ENCODE data around the gene OVOL3. TPM values are rescaled to one million over a fixed set of nuclear protein-coding genes. Genes with fewer than 3 reads are reported as not detected.
"Not testable (repeated sequence)": the region's sequence is repeated elsewhere in the genome, so short reads cannot be mapped to it uniquely, and the experiment has no call there.

OVOL3 gene
- total RNA-seq, 4 donors from 2014 or later = not detected

DNA sequence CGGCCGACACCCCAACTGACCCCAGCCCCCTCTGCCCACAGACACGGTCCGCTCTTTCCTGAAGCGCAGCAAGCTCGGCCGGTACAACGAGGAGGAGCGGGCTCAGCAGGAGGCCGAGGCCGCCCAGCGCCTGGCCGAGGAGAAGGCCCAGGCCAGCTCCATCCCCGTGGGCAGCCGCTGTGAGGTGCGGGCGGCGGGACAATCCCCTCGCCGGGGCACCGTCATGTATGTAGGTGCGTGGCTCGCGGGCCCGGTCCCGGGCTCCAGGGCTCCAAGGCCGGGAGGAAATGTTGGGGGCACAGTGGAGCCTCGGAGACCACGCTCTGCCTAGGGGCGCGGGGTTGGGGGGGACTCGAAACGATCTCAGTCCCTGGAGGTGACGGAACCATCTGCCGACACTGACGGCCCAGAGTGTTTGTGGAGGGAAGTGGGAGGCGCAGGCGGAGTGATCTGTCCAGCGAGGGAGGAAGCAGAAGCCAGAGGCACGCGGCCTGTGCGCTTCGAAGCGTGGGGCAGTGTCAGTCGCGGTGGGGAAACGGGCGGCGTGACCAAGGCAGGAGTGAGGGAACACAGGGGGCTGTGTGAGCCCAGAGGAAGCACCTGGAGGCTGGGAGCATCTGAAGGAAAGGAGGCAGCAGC, 10.7 kb downstream of the OVOL3 start:
- H3K4me3 ChIP-seq = no peak overlapping the region
- H3K27ac ChIP-seq = no peak overlapping the region
- WGBS, 2 donors = 33 to 85% methylated on average over 3 to 19 of the region's 49 CpGs
- DNase-seq = no peak
- H3K27me3 ChIP-seq = no peaks in the 10 kb centered on the region
- intact Hi-C loops (cut with DNase I) = loop anchor here (5.0 kb wide), 1 partner anchor 51 kb away; no protein-coding TSS in a partner anchor
- H3K4me1 ChIP-seq = peaks cover 0 to 11% (median 7%) of the 10 kb centered on the region in 3 donors
- peaks cover 4 to 96% (median 54%) of the 10 kb centered on the region in 3 donors for H3K36me3 ChIP-seq
- H3K9me3 ChIP-seq = no peaks in the 10 kb centered on the region
- TF ChIP-seq, protein P1, sequence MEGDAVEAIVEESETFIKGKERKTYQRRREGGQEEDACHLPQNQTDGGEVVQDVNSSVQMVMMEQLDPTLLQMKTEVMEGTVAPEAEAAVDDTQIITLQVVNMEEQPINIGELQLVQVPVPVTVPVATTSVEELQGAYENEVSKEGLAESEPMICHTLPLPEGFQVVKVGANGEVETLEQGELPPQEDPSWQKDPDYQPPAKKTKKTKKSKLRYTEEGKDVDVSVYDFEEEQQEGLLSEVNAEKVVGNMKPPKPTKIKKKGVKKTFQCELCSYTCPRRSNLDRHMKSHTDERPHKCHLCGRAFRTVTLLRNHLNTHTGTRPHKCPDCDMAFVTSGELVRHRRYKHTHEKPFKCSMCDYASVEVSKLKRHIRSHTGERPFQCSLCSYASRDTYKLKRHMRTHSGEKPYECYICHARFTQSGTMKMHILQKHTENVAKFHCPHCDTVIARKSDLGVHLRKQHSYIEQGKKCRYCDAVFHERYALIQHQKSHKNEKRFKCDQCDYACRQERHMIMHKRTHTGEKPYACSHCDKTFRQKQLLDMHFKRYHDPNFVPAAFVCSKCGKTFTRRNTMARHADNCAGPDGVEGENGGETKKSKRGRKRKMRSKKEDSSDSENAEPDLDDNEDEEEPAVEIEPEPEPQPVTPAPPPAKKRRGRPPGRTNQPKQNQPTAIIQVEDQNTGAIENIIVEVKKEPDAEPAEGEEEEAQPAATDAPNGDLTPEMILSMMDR (IDR thresholded peaks at IDR 0.05) = no peak
- TF ChIP-seq POLR2A (IDR thresholded peaks at IDR 0.05) = no peak

DNA sequence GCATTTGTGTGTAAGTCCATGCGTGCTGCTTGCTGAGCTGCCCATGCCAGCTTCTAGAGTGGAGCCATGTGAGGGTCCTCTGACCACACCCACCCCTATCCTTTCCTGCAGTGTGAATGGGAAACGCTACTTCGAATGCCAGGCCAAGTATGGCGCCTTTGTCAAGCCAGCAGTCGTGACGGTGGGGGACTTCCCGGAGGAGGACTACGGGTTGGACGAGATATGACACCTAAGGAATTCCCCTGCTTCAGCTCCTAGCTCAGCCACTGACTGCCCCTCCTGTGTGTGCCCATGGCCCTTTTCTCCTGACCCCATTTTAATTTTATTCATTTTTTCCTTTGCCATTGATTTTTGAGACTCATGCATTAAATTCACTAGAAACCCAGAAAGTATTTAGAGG, 14.6 kb downstream of the OVOL3 start:
- Histone ChIP-seq H3K4me1 (peaks cover 9 to 24% (median 13%) of the 10 kb centered on the region in 3 donors), H3K9me3 (no peaks in the 10 kb centered on the region), H3K36me3 (peaks cover 0 to 57% (median 42%) of the 10 kb centered on the region in 3 donors), H3K4me3 (no peak overlapping the region), H3K27me3 (no peaks in the 10 kb centered on the region), H3K27ac (no peak overlapping the region)
- DNase-seq = no peak
- intact Hi-C loops (cut with DNase I) = no loop called here
- 75 to 100% methylated on average over 1 to 4 of the region's 9 CpGs for WGBS, 2 donors
- TF ChIP-seq, protein P1 (IDR thresholded peaks at IDR 0.05) = no peak
- TF ChIP-seq POLR2A (IDR thresholded peaks at IDR 0.05) = no peak

DNA sequence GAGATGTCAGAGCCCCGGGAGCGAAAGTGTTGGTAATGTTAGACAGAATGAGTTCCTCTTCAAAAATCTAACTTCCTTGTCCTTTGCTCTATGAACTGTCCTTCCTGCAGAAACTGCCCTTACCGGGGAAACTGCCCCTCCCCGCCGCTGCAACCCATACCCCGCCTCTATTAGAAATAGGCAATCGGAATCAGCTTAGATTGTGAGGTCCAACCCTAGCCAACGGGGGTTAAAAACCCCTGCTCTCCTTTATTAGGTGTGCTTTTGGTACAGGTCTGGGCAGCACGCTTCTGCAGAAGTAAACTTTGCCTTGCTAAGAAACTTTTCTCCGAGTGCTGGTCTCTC, 17.4 kb downstream of the OVOL3 start:
- 4 to 8% methylated on average over 9 to 10 of the region's 10 CpGs for WGBS, 2 donors
- H3K4me3 ChIP-seq = peak overlapping the region; percentile 21 to 65 (median 48)
- H3K4me1 ChIP-seq = peaks cover 25 to 52% (median 29%) of the 10 kb centered on the region in 3 donors
- intact Hi-C loops (cut with DNase I) = no loop called here
- H3K9me3 ChIP-seq = no peaks in the 10 kb centered on the region
- no peaks in the 10 kb centered on the region for H3K27me3 ChIP-seq
- TF ChIP-seq POLR2A (IDR thresholded peaks at IDR 0.05) = no peak
- TF ChIP-seq, protein P1 (IDR thresholded peaks at IDR 0.05) = no peak
- peaks cover 0 to 29% (median 21%) of the 10 kb centered on the region in 3 donors for H3K36me3 ChIP-seq
- H3K27ac ChIP-seq = peak overlapping the region; percentile 89 to 94 (median 90)
- no peak for DNase-seq

DNA sequence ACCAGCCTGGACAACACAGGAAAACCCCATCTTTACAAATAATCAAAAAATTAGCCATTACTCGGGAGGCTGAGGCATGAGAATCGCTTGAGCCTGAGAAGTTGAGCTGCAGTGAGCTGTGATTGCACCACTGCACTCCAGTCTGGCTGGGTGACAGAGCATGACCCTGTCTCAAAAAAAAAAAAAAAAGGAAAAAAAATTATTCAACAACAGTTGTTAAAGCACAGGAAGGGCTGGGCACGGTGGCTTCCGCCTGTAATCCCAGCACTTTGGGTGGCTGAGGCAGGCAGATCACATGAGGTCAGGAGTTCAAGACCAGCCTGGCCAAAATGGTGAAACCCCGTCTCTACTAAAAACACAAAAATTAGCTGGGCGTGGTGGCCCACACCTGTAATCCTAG, 20.3 kb downstream of the OVOL3 start:
- DNase-seq; H3K9me3 ChIP-seq; H3K27me3 ChIP-seq; H3K36me3 ChIP-seq; H3K4me3 ChIP-seq; intact Hi-C loops (cut with DNase I): not testable (repeated sequence)
- 25 to 36% methylated on average over 6 of the region's 6 CpGs for WGBS, 2 donors
- Histone ChIP-seq H3K27ac (peak overlapping the region; percentile 59 to 99 (median 81)), H3K4me1 (peaks cover 25 to 75% (median 33%) of the 10 kb centered on the region in 3 donors)

DNA sequence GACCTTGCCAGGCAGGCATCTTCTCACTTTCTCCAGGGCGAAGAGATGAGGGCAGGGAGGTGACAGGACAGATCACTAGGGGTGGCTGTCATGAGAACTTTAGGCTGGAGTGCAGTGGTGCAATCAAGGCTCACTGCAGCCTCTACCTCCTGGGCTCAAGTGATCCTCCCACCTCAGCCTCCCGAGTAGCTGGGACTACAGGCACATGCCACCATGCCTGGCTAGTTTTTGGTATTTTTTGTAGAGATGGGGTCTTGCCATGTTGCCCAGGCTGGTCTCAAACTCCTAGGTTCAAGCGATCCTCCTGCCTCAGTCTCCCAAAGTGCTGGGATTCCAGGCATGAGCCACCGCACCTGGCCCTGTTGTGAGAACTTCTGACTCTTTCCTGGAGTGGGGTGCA, 23.9 kb downstream of the OVOL3 start:
- H3K9me3 ChIP-seq; H3K27me3 ChIP-seq; DNase-seq; H3K4me3 ChIP-seq; H3K36me3 ChIP-seq; intact Hi-C loops (cut with DNase I): not testable (repeated sequence)
- WGBS, 2 donors = 100% methylated on average over 3 of the region's 4 CpGs; no CpG with 5 or more reads in 1 of the 2 donors
- peaks cover 26 to 85% (median 45%) of the 10 kb centered on the region in 3 donors for H3K4me1 ChIP-seq
- peak overlapping the region in 3 of 4 donors; percentile 92 to 99 (median 99) for H3K27ac ChIP-seq

DNA sequence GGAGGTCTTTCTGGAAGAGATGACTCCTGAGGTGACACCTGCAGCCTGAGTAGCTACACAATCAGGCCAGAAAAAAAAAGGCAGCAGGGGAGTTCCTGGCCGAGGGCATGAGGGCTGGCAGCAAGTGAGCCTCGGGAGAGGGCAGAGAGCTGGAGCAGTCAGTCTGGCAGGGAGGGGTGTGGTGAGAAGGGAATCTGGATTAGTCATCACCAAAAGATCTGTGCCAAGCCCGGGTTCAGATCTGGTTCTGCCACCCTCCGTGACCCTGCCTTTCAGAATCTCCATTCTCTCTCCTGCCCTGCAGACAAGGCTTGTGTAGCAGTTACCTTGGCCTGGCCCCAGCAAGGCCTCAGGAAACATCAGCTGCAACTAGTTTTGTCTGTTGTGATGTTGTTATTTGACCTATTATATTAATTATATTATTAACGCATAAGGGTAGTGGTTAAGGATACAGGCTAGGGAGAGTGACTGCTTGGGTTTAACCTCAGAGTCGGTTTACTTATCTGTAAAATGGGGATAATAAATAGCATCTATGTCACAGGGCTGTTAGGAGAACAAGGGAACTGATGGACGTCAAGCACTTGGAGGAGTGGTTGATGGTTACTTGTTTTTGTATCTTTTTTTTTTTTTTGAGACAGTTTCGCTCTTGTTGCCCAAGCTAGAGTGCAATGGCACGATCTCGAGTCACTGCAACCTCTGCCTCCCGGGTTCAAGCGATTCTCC, 26.2 kb downstream of the OVOL3 start:
- 36 to 49% methylated on average over 10 to 12 of the region's 12 CpGs for whole genome bisulfite sequencing, 2 donors
- DNase-seq = no peak
- Histone ChIP-seq H3K36me3 (peaks cover under 1 to 7% (median 1%) of the 10 kb centered on the region in 3 donors), H3K4me1 (peaks cover 32 to 80% (median 39%) of the 10 kb centered on the region in 3 donors), H3K27ac (peak overlapping the region; percentile 87 to 99 (median 96)), H3K9me3 (no peaks in the 10 kb centered on the region), H3K4me3 (peak overlapping the region in 1 of 4 donors; percentile 40), H3K27me3 (no peaks in the 10 kb centered on the region)
- intact Hi-C loops (cut with DNase I) = no loop called here
- TF ChIP-seq, protein P1 (IDR thresholded peaks at IDR 0.05) = no peak
- TF ChIP-seq POLR2A (IDR thresholded peaks at IDR 0.05) = peak in 1 of 4 donors; percentile 37

All from esophagus squamous epithelium (tissue), 5 donors.